ENCODE data around the gene TATDN3. TPM values are rescaled to one million over a fixed set of nuclear protein-coding genes. Genes with fewer than 3 reads are reported as not detected.
"Not testable (repeated sequence)": the region's sequence is repeated elsewhere in the genome, so short reads cannot be mapped to it uniquely, and the experiment has no call there.

Gene TATDN3
- total RNA-seq, 1 experiment from 2014 or later: 8.4 TPM

DNA sequence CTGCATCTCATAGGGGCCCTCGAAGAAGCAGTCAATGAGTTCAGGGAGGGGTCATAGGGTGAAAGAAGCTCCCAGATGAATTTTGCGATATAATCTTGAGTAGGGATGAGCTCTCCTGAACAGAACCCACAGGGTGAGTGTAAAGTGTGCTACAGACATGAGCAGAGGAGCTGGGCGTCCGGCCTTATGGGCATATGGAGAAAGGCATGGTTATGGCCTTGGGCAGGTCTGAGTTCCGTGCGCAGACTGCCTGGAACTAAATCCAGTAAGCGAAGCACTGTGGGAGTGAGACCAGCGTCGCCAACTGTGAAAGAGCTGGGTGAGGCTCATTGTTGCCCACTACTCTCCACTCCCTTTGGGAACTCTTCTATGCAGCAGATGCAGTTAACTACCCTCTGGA, 28.9 kb upstream of the TATDN3 start:
- Histone ChIP-seq H3K4me1 (replicated peaks) (no peaks in the 10 kb centered on the region), H3K9me3 (replicated peaks) (no peaks in the 10 kb centered on the region), H3K27ac (no peak overlapping the region), H3K4me3 (no peak overlapping the region), H3K27me3 (replicated peaks) (no peaks in the 10 kb centered on the region), H3K36me3 (peaks cover 14% of the 10 kb centered on the region)
- no peak for DNase-seq (ENCODE audit: low read depth in 1 of 2, low spot score in 2 of 2)

DNA sequence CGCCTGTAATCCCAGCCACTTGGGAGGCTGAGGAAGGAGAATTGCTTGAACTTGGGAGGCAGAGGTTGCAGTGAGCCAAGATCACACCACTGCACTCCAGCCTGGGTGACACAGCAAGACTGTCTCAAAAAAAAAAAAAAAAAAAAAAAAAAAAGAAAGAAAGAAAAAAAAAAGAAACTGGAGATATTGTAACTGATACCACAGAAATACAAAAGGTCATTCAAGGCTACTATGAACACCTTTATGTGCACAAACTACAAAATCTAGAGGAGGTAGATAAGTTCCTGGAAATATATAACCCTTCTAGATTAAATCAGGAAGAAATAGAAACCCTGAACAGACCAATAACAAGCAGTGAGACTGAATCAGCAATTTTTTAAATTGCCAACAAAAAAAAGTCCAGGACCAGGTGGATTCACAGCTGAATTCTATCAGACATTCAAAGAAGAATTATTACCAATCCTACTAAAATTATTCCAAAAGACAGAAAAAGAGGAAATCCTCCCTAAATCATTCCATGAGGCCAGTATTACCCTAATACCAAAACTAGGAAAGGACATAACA, 26.9 kb upstream of the TATDN3 start:
- not testable (repeated sequence) for H3K27me3 ChIP-seq (replicated peaks); H3K27ac ChIP-seq; H3K9me3 ChIP-seq (replicated peaks); H3K4me1 ChIP-seq (replicated peaks); H3K4me3 ChIP-seq; DNase-seq (ENCODE audit: low read depth in 1 of 2, low spot score in 2 of 2)
- H3K36me3 ChIP-seq: peaks cover 29% of the 10 kb centered on the region

DNA sequence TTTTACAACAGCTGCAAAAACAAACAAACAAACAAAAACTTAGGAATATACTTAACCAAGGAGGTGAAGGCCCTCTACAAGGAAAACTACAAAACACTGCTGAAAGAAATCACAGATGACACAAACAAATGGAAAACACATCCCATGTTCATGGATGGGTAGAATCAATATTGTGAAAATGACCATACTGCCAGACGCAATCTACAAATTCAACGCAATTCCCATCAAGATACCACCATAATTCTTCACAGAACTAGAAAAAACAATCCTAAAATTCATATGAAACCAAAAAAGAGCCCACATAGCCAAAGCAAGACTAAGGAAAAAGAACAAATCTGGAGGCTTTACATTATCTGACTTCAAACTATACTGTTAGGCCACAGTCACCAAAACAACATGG, 24.9 kb upstream of the TATDN3 start:
- H3K4me3 ChIP-seq; H3K9me3 ChIP-seq (replicated peaks); H3K27ac ChIP-seq; H3K4me1 ChIP-seq (replicated peaks); DNase-seq (ENCODE audit: low read depth in 1 of 2, low spot score in 2 of 2); H3K27me3 ChIP-seq (replicated peaks): not testable (repeated sequence)
- peaks cover 40% of the 10 kb centered on the region for H3K36me3 ChIP-seq

DNA sequence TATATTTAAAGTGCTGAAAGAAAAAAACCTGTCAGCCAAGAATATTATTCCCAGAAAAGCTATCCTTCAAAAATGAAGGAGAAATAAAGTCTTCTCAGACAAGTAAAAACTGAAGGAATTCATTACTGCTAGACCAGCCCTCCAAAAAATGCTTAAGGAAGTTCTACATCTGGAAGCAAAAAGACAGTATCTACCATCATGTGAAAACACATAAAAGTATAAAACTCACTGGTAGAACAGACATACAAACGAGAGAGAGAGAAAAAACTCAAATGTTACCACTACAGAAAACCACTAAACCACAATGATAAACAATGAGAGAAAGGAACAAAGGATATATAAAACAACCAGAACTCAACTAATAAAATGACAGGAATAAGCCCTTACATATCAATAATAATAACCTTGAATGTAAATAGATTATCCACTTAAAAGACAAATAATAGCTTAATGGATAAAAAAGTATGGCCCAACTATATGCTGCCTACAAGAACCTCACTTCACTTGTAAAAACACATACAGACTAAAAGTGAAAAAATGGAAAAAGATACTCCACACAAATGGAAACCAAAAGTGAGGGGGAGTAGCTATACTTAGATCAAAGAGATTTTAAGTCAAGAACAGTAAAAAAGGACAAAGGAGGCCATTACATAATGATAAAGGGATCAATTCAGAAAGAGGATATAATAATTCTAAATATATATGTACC, 22.1 kb upstream of the TATDN3 start:
- no peak for DNase-seq (ENCODE audit: low read depth in 1 of 2, low spot score in 2 of 2)

DNA sequence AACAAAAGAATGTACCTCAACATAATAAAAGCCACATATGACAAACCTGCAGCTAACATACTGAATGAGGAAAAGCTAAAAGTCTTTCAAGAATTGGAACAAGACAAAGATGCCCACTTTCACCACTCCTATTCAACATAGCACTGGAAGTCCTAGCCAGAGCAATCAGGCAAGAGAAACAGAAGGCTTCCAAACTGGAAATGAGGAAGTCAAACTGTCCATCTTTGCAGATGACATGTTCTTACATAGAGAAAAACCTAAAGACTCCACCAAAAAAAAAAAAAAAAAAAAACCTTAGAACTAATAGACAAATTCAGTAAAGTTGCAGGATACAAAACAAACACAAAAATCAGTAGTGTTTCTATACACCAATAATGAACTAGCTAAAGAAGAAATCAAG, 20.4 kb upstream of the TATDN3 start:
- no peak overlapping the region for H3K27ac ChIP-seq
- no peak overlapping the region for H3K4me3 ChIP-seq
- H3K36me3 ChIP-seq: peaks cover 40% of the 10 kb centered on the region
- DNase-seq (ENCODE audit: low read depth in 1 of 2, low spot score in 2 of 2): no peak
- no peaks in the 10 kb centered on the region for H3K4me1 ChIP-seq (replicated peaks)
- H3K9me3 ChIP-seq (replicated peaks): 0 out of 2 replicates have a peak, but pooled peaks cover 2% of the 10 kb centered on the region
- H3K27me3 ChIP-seq (replicated peaks): no peaks in the 10 kb centered on the region

More for the DNA sequence above, 22.1 kb upstream of the TATDN3 start:
- H3K27me3 ChIP-seq (replicated peaks): no peaks in the 10 kb centered on the region
- 0 out of 2 replicates have a peak, but pooled peaks cover 2% of the 10 kb centered on the region for H3K9me3 ChIP-seq (replicated peaks)
- H3K4me1 ChIP-seq (replicated peaks): no peaks in the 10 kb centered on the region
- H3K27ac ChIP-seq: no peak overlapping the region
- no peak overlapping the region for H3K4me3 ChIP-seq
- H3K36me3 ChIP-seq: peaks cover 37% of the 10 kb centered on the region

DNA sequence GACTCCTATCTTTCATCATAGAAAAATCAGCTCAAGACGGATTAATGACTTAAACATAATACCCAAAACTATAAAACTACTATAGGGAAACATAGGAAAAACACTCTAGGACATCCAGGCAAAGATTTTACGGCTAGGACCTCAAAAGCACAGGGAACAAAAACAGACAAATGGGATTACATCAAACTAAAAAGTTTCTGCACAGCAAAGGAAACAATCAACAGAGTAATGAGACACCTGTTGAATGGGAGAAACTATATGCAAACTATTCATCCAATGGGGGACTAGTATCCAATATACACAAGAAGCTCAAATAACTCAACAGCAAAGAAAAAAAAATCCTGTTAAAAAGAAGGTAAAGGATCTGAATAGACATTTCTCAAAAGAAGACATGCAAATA, 18.7 kb upstream of the TATDN3 start:
- H3K36me3 ChIP-seq: peaks cover 38% of the 10 kb centered on the region
- H3K4me3 ChIP-seq: no peak overlapping the region
- DNase-seq (ENCODE audit: low read depth in 1 of 2, low spot score in 2 of 2): no peak
- H3K9me3 ChIP-seq (replicated peaks): 0 out of 2 replicates have a peak, but pooled peaks cover 2% of the 10 kb centered on the region
- H3K27ac ChIP-seq: no peak overlapping the region
- H3K27me3 ChIP-seq (replicated peaks): no peaks in the 10 kb centered on the region
- H3K4me1 ChIP-seq (replicated peaks): no peaks in the 10 kb centered on the region

DNA sequence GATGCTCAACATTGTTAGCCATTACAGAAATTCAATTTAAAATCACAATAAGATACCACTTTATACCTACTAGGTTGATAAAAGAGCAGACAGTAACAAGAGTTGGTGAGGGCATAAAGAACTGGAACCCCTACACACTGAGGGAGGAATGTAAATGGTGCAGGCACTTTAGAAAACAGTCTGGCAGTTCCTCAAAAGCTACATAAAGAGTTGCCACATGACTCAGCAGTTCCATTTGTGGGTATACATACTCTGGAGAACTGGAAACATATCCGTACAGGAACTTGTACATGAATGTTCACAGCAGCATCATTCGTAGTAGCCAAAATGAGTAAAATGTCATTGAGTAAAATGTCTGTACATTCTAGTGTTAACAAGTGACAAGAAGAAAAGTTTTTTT, 17.1 kb upstream of the TATDN3 start:
- DNase-seq (ENCODE audit: low read depth in 1 of 2, low spot score in 2 of 2): no peak
- Histone ChIP-seq H3K4me3 (no peak overlapping the region), H3K27me3 (replicated peaks) (no peaks in the 10 kb centered on the region), H3K27ac (no peak overlapping the region), H3K9me3 (replicated peaks) (no peaks in the 10 kb centered on the region), H3K36me3 (peaks cover 26% of the 10 kb centered on the region), H3K4me1 (replicated peaks) (no peaks in the 10 kb centered on the region)

DNA sequence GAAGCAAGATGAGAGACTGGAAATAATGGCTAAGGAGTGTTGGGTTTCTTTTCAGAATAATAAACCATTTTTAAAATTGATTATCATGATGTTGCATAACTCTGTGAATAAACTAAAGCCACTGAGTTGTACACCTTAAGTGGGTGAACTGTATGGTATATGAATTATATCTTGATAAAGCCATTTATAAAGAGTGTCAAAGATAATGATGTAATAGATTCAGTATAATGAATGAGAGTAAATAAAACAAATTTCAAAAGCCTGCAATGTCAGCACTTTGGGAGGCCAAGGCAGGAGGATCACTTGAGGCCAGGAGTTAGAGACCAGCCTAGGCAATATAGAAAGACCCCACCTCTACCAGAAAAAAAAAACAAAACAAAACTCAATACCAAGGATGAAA, 16.5 kb upstream of the TATDN3 start:
- no peaks in the 10 kb centered on the region for H3K27me3 ChIP-seq (replicated peaks)
- no peak overlapping the region for H3K4me3 ChIP-seq
- no peaks in the 10 kb centered on the region for H3K9me3 ChIP-seq (replicated peaks)
- peaks cover 22% of the 10 kb centered on the region for H3K36me3 ChIP-seq
- no peak overlapping the region for H3K27ac ChIP-seq
- no peaks in the 10 kb centered on the region for H3K4me1 ChIP-seq (replicated peaks)
- DNase-seq (ENCODE audit: low read depth in 1 of 2, low spot score in 2 of 2): no peak

DNA sequence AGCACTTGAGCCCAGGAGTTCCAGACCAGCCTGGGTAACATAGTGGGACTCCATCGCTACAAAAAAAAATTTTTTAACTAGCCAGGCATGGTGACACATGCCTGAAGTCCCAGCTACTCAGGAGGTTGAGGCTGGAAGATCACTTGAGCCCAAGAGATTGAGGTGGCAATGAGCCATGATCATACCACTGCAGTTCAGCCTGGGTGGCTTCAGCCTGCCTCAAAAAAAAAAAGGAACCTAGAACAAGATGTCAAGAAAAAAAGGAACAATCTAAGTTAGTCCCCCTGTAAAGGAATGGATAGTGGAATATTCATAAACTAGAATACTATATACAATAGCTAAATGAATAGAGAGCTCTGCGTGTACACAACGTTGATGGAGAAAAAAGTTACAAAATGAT, 14.5 kb upstream of the TATDN3 start:
- Histone ChIP-seq H3K4me3 (no peak overlapping the region), H3K27me3 (replicated peaks) (no peaks in the 10 kb centered on the region), H3K4me1 (replicated peaks) (no peaks in the 10 kb centered on the region), H3K36me3 (peaks cover 20% of the 10 kb centered on the region), H3K9me3 (replicated peaks) (no peaks in the 10 kb centered on the region), H3K27ac (no peak overlapping the region)
- DNase-seq (ENCODE audit: low read depth in 1 of 2, low spot score in 2 of 2): no peak

DNA sequence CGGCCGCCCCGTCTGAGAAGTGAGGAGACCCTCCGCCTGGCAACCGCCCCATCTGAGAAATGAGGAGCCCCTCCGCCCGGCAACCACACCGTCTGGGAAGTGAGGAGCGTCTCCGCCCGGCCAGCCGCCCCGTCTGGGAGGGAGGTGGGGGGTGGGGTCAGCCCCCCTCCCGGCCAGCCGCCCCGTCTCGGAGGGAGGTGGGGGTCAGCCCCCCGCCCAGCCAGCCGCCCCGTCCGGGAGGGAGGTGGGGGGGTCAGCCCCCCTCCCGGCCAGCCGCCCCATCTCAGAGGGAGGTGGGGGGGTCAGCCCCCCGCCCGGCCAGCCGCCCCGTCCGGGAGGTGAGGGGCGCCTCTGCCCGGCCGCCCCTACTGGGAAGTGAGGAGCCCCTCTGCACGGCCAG, 12.6 kb upstream of the TATDN3 start:
- H3K4me3 ChIP-seq; DNase-seq (ENCODE audit: low read depth in 1 of 2, low spot score in 2 of 2); H3K27ac ChIP-seq; H3K9me3 ChIP-seq (replicated peaks); H3K4me1 ChIP-seq (replicated peaks); H3K27me3 ChIP-seq (replicated peaks): not testable (repeated sequence)
- H3K36me3 ChIP-seq: peaks cover 21% of the 10 kb centered on the region

DNA sequence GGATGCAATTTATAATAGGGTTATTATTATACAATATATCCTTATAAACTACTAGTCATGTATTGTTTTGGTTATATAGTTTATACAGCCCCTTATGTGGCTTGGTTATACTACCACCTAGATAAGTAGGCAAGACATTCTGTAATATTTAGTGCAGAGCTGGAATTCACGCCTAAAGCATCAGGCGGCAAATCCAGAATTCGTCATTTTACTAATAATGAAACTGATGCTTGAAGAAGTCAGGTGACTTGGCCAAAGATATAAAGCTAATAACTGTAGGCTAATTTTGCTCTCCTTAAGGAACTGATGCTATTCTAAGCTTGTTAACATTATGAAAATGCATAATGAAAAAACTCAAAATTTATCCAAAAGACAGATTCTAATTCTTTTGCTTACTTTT, 10.9 kb upstream of the TATDN3 start:
- Histone ChIP-seq H3K9me3 (replicated peaks) (no peaks in the 10 kb centered on the region), H3K27ac (no peak overlapping the region), H3K36me3 (peaks cover 31% of the 10 kb centered on the region), H3K27me3 (replicated peaks) (no peaks in the 10 kb centered on the region), H3K4me1 (replicated peaks) (peaks cover 4% of the 10 kb centered on the region), H3K4me3 (no peak overlapping the region)
- no peak for DNase-seq (ENCODE audit: low read depth in 1 of 2, low spot score in 2 of 2)

DNA sequence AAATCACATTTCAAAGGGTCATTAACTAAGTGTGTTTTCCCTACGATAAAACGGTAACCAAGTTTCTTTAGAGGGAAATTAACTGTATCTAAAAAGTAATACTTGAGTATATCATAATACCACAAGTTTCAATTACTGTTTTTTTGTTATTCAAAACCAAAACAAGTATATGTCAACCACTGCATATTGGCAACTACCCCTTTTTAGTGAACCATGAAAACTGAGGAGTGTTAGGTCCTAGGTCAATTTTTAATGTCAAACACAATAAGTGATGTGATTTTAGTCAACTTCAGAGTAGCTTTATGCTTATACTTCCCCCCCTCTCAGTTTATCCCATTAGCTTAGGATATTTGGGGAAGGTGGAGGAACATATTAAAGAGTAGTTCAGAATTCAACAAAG, 10.5 kb upstream of the TATDN3 start:
- no peaks in the 10 kb centered on the region for H3K9me3 ChIP-seq (replicated peaks)
- H3K4me1 ChIP-seq (replicated peaks): peaks cover 4% of the 10 kb centered on the region
- no peak overlapping the region for H3K4me3 ChIP-seq
- DNase-seq (ENCODE audit: low read depth in 1 of 2, low spot score in 2 of 2): no peak
- no peak overlapping the region for H3K27ac ChIP-seq
- H3K36me3 ChIP-seq: peaks cover 33% of the 10 kb centered on the region
- no peaks in the 10 kb centered on the region for H3K27me3 ChIP-seq (replicated peaks)

DNA sequence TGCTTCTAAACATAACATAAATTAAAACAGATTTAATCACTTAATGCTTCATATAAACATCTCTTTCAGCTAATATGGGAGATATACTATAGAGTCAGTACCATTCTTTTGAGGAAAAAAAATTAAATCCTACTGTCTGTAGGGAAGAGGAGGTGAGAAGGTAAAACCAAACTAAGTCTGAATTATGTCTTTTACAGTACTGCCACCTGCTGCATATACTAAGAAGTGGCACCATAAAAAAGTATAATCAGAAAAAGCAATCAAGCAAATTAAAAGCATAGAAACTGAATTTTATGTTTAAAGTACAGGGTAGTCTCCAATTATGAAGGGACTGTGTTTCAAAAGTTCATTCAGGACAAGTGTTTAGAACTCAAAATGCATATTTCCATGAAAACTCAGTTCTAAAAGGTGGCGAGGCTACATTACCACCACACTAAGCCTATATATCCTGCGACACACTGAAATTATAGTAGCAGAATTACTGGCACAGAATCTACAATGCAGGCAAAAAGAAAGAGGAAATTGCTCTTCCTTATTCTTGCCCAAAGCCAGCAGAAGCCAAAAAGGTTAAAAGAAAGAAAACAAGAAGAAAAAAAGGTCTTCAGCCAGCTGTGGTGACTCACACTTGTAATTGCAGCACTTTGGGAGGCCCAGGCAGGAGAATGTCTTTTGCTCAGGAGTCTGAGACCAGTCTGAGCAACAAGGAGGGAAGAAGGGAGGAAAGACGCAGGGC, 9.1 kb upstream of the TATDN3 start:
- DNase-seq (ENCODE audit: low read depth in 1 of 2, low spot score in 2 of 2): peak in 1 of 2 experiments; percentile 31
- no peaks in the 10 kb centered on the region for H3K9me3 ChIP-seq (replicated peaks)

DNA sequence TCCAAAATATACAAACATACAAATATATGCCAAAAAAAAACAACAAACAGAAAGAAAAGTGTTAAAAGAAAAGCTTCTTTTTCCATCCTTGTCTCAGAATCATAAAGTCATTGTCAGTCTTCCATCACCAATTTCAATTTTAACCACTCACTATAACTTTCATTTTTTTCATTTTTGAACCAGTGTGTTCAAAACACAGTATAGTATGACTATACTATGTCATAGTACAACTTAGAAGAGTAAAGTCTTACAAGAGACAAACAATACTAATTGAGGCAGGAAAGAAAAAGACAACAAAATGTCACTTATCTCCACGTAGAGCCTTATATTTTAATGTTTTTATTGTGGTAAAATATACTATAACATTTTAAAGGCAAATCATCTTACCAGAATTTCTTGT, 7.7 kb upstream of the TATDN3 start:
- H3K9me3 ChIP-seq (replicated peaks): no peaks in the 10 kb centered on the region
- no peak for DNase-seq (ENCODE audit: low read depth in 1 of 2, low spot score in 2 of 2)
- no peak overlapping the region for H3K27ac ChIP-seq
- H3K27me3 ChIP-seq (replicated peaks): no peaks in the 10 kb centered on the region
- peaks cover 4% of the 10 kb centered on the region for H3K4me1 ChIP-seq (replicated peaks)
- no peak overlapping the region for H3K4me3 ChIP-seq
- peaks cover 44% of the 10 kb centered on the region for H3K36me3 ChIP-seq

More for the DNA sequence above, 9.1 kb upstream of the TATDN3 start:
- no peak overlapping the region for H3K27ac ChIP-seq
- H3K27me3 ChIP-seq (replicated peaks): no peaks in the 10 kb centered on the region
- H3K4me1 ChIP-seq (replicated peaks): peaks cover 4% of the 10 kb centered on the region
- H3K4me3 ChIP-seq: no peak overlapping the region
- peaks cover 44% of the 10 kb centered on the region for H3K36me3 ChIP-seq

Measured in SJSA1 (cell line).